ENCODE results near the gene CYP3A7. TPM values are rescaled to one million over a fixed set of nuclear protein-coding genes. Genes with fewer than 3 reads are reported as not detected.
"Not testable (repeated sequence)": the region's sequence is repeated elsewhere in the genome, so short reads cannot be mapped to it uniquely, and the experiment has no call there.

The CYP3A7 gene
- total RNA-seq, 1 donor from 2014 or later, result not detected

DNA sequence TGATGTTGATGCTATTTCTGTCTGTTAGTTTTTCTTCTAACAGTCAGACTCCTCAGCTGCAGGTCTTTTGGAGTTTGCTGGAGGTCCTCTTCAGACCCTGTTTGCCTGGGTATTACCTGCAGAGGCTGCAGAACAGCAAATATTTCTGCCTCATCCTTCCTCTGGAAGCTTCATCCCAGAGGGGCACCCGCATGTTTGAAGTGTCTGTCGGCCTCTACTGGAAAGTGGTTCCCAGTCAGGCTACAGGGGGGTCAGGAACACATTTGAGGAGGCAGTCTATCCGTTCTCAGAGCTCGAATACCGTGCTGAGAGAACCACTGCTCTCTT is 41.9 kb downstream of the CYP3A7 start:
- H3K9me3 Mint-ChIP-seq (ENCODE audit: unreplicated experiment), result no peaks in the 10 kb centered on the region
- TF ChIP-seq, protein P1, sequence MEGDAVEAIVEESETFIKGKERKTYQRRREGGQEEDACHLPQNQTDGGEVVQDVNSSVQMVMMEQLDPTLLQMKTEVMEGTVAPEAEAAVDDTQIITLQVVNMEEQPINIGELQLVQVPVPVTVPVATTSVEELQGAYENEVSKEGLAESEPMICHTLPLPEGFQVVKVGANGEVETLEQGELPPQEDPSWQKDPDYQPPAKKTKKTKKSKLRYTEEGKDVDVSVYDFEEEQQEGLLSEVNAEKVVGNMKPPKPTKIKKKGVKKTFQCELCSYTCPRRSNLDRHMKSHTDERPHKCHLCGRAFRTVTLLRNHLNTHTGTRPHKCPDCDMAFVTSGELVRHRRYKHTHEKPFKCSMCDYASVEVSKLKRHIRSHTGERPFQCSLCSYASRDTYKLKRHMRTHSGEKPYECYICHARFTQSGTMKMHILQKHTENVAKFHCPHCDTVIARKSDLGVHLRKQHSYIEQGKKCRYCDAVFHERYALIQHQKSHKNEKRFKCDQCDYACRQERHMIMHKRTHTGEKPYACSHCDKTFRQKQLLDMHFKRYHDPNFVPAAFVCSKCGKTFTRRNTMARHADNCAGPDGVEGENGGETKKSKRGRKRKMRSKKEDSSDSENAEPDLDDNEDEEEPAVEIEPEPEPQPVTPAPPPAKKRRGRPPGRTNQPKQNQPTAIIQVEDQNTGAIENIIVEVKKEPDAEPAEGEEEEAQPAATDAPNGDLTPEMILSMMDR (IDR thresholded peaks at IDR 0.05; ENCODE audit: partially characterized antibody, unreplicated experiment), result no peak

DNA sequence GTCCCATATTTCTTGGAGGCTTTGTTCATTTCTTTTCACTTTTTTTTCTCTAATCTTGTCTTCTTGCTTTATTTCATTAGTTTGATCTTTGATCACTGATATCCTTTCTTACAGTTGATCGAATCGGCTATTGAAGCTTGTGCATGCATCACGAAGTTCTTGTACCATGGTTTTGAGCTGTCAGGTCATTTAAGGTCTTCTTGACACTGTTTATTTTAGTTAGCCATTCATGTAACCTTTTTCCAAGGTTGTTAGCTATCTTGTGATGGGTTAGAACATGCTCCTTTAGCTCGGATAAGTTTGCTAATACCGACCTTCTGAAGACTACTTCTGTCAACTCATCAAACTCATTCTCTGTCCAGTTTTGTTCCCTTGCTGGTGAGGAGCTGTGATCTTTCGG is 42.4 kb downstream of the CYP3A7 start:
- H3K4me1 Mint-ChIP-seq (ENCODE audit: low read depth, unreplicated experiment); H3K27me3 Mint-ChIP-seq (ENCODE audit: unreplicated experiment); DNase-seq; H3K9me3 Mint-ChIP-seq (ENCODE audit: unreplicated experiment); H3K27ac Mint-ChIP-seq (ENCODE audit: unreplicated experiment); H3K4me3 Mint-ChIP-seq (ENCODE audit: unreplicated experiment); H3K36me3 Mint-ChIP-seq (ENCODE audit: unreplicated experiment): not testable (repeated sequence)

More for the DNA sequence above, 41.9 kb downstream of the CYP3A7 start:
- no peak for DNase-seq
- H3K27me3 Mint-ChIP-seq (ENCODE audit: unreplicated experiment), result no peaks in the 10 kb centered on the region
- H3K4me3 Mint-ChIP-seq (ENCODE audit: unreplicated experiment), result no peak overlapping the region
- H3K36me3 Mint-ChIP-seq (ENCODE audit: unreplicated experiment), result peaks cover 7% of the 10 kb centered on the region
- H3K27ac Mint-ChIP-seq (ENCODE audit: unreplicated experiment), result no peak overlapping the region
- H3K4me1 Mint-ChIP-seq (ENCODE audit: low read depth, unreplicated experiment), result no peaks in the 10 kb centered on the region

DNA sequence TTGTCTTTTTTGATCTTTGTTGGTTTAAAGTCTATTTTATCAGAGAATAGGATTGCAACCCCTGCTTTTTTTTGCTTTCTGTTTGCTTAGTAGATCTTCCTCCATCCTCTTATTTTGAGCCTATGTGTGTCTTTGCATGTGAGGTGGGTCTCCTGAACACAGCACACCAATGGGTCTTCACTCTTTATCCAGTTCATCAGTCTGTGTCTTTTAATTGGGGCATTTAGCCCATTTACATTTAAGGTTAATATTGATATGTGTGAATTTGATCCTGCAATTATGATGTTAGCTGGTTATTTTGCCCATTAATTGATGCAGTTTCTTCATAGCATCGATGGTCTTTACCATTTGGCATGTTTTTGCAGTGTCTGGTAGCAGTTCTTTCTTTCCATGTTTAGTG is 43.3 kb downstream of the CYP3A7 start:
- H3K27ac Mint-ChIP-seq (ENCODE audit: unreplicated experiment); H3K4me3 Mint-ChIP-seq (ENCODE audit: unreplicated experiment); H3K36me3 Mint-ChIP-seq (ENCODE audit: unreplicated experiment); H3K9me3 Mint-ChIP-seq (ENCODE audit: unreplicated experiment); H3K27me3 Mint-ChIP-seq (ENCODE audit: unreplicated experiment); DNase-seq; H3K4me1 Mint-ChIP-seq (ENCODE audit: low read depth, unreplicated experiment): not testable (repeated sequence)

DNA sequence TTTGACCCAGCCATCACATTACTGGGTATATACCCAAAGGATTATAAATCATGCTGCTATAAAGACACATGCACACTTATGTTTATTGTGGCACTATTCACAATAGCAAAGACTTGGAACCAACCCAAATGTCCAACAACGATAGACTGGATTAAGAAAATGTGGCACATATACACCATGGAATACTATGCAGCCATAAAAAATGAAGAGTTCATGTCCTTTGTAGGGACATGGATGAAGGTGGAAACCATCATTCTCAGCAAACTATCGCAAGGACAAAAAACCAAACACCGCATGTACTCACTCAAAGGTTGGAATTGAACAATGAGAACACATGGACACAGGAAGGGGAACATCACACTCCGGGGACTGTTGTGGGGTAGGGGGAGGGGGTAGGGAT is 44.1 kb downstream of the CYP3A7 start:
- not testable (repeated sequence) for H3K36me3 Mint-ChIP-seq (ENCODE audit: unreplicated experiment); DNase-seq; H3K27me3 Mint-ChIP-seq (ENCODE audit: unreplicated experiment); H3K27ac Mint-ChIP-seq (ENCODE audit: unreplicated experiment); H3K9me3 Mint-ChIP-seq (ENCODE audit: unreplicated experiment); H3K4me1 Mint-ChIP-seq (ENCODE audit: low read depth, unreplicated experiment); H3K4me3 Mint-ChIP-seq (ENCODE audit: unreplicated experiment)

DNA sequence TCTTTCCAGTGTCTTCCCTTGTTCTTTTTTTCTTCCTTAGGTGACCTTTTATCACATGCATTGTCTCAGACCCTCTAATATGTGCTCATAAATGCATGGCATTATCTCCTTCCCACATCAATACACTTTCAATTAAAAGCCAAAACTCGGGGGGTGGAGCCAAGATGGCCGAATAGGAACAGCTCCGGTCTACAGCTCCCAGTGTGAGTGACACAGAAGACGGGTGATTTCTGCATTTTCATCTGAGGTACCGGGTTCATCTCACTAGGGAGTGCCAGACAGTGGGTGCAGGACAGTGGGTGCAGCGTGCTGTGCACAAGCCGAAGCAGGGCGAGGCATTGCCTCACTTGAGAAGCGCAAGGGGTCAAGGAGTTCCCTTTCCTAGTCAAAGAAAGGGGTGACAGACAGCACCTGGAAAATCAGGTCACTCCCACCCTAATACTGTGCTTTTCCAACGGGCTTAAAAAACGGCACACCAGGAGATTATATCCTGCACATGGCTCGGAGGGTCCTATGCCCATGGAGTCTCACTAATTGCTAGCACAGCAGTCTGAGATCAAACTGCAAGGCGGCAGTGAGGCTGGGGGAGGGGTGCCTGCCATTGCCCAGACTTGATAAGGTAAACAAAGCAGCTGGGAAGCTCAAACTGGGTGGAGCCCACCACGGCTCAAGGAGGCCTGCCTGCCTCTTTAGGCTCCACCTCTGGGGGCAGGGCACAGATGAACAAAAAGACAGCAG is 49.0 kb downstream of the CYP3A7 start:
- H3K27me3 Mint-ChIP-seq (ENCODE audit: unreplicated experiment); H3K36me3 Mint-ChIP-seq (ENCODE audit: unreplicated experiment); DNase-seq; H3K4me3 Mint-ChIP-seq (ENCODE audit: unreplicated experiment); H3K9me3 Mint-ChIP-seq (ENCODE audit: unreplicated experiment); H3K4me1 Mint-ChIP-seq (ENCODE audit: low read depth, unreplicated experiment); H3K27ac Mint-ChIP-seq (ENCODE audit: unreplicated experiment): not testable (repeated sequence)

DNA sequence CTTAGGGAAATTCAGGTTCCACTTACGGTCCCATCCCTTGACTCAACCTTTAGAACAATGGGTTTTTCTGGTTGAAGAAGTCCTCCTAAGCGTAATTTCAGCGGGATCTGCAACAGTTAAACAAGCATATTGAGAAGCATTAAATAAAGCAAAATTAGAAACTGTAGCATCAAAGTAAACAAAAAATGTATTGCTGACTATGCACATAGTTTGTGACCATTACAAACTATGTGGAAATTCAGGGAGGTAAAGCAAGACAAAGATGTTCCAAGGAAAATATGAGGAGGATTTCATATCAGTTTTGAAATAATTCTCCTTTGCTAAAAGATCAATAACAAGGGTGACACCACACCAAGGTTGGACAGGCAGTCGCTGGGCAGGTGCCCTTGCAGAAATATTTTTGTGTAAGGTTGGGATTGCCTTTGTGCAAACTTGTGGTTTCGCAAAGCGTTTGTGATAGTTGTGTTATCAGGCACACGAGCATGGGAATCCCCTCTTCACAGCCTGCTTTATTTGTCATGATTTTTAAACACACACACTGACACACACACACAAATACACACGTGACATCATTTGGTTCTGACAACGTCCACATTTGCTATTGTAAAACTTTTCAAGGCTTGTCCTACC is 49.8 kb downstream of the CYP3A7 start:
- TF ChIP-seq, protein P1 (IDR thresholded peaks at IDR 0.05; ENCODE audit: partially characterized antibody, unreplicated experiment), result no peak
- Mint-ChIP-seq H3K4me3 (ENCODE audit: unreplicated experiment) (no peak overlapping the region), H3K4me1 (ENCODE audit: low read depth, unreplicated experiment) (no peaks in the 10 kb centered on the region), H3K27ac (ENCODE audit: unreplicated experiment) (no peak overlapping the region), H3K27me3 (ENCODE audit: unreplicated experiment) (no peaks in the 10 kb centered on the region), H3K36me3 (ENCODE audit: unreplicated experiment) (no peaks in the 10 kb centered on the region), H3K9me3 (ENCODE audit: unreplicated experiment) (peaks cover 3% of the 10 kb centered on the region)
- DNase-seq, result no peak

DNA sequence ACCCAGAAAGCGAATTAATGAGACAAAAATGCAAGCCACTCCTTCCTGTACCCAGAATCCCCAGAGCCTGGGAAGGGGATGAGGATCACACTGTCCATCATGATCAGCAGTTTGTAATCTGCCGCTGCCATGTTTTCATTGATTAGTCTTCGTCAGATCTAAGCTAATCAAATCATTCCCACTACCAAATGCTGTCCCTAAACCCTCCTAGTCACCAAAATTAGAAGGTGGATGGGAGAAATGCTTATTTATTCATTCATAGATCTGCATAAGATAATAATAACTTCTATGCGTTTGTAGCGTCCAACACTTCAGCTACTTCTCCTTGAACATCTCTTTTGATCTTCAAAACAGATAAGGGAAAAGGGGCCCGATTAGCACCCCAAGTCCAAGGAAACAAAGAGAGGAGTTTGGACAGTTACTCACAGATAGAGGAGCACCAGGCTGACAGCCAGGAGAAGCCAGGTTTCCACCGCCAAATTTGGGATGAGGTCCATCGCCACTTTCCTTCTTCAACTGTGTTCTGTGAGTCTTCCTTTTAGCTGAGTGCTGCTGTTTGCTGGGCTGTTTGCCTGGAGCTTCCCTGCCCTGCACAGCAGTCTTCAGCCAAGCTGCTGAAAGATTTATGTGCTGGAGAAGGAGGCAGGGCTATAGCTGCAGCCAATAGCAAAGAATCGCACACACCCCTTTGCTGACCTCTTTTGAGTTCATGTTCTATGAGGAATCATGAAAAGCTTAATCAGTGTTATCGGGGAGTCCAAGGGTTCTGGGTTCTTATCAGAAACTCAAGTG is 55.4 kb downstream of the CYP3A7 start, which contains the start of gene CYP3A5:
Gene CYP3A5, minus strand, starts transcription at position 597 of the 792 bp plus-strand sequence. Its CDS starts 100 bp downstream, at position 497.
- H3K9me3 Mint-ChIP-seq (ENCODE audit: unreplicated experiment), result peaks cover 2% of the 10 kb centered on the region
- no peak for DNase-seq
- H3K4me3 Mint-ChIP-seq (ENCODE audit: unreplicated experiment), result no peak within 1 kb of the TSS
- TF ChIP-seq, protein P1 (IDR thresholded peaks at IDR 0.05; ENCODE audit: partially characterized antibody, unreplicated experiment), result no peak
- H3K27me3 Mint-ChIP-seq (ENCODE audit: unreplicated experiment), result peaks cover 2% of the 10 kb centered on the region
- H3K27ac Mint-ChIP-seq (ENCODE audit: unreplicated experiment), result no peak within 1 kb of the TSS
- H3K36me3 Mint-ChIP-seq (ENCODE audit: unreplicated experiment), result no peaks in the 10 kb centered on the region
- no peaks in the 10 kb centered on the region for H3K4me1 Mint-ChIP-seq (ENCODE audit: low read depth, unreplicated experiment)
